Activated T-cell treated with anti-CD3 and anti-CD28 coated beads, Interleukin-2, amount 50 U/mL, for 4 hours (primary cell): ENCODE results near the gene CADM1. TPM values are rescaled to one million over a fixed set of nuclear protein-coding genes. Genes with fewer than 3 reads are reported as not detected.

Experiments
- ATAC-seq, 2 donors: fragments of 200-7000 bp; cut with Tn5 transposase; one replicate each; pipeline ENCODE4 v1.10.0; 2021
- DNase-seq: peaks from one replicate; pipeline ENCODE4 v3.0.0-alpha.2; 2020
- H3K27me3 Mint-ChIP-seq: one replicate; pipeline ENCODE4 v1.8.0; 2021; ENCODE audit warnings: low read depth, mixed read lengths
- H3K36me3 Mint-ChIP-seq: one replicate; pipeline ENCODE4 v1.8.0; 2022; ENCODE audit warnings: mixed read lengths; ENCODE audit not compliant: insufficient read depth
- H3K4me1 Mint-ChIP-seq: one replicate; pipeline ENCODE4 v1.8.0; 2021; ENCODE audit warnings: low read depth, mixed read lengths
- H3K4me3 Mint-ChIP-seq: one replicate; pipeline ENCODE4 v1.8.0; 2021; ENCODE audit warnings: mild to moderate bottlenecking, moderate library complexity, mixed read lengths
- H3K9me3 Mint-ChIP-seq: one replicate; pipeline ENCODE4 v1.8.0; 2021; ENCODE audit warnings: mixed read lengths
- total RNA-seq, 3 donors: library from RNA; stranded (reverse); gene quantifications; one replicate each; pipeline ENCODE4 v1.2.1, GENCODE V29; 2021

The CADM1 gene
- total RNA-seq, 3 donors from 2014 or later, result 0.63 to 1.7 (median 1.2) TPM

DNA sequence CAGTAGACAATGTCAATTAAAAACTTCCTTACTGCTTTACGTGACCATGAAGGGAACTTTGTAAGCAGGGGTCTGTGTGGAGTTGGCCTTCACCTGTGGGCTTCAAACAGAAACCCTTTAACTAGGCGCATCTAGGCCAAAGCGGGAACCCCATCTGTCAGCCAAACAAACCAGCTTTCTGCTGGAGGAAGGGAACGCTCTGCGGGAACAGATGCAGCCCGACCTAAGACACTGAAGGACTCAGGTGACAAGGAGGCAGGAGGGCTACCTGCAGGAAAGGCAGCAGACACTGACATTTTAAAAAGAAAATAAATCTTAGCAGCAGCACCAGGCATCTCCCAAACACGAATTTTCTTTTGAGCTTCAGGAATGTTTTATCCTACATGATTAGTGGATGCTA, 78.4 kb downstream of the CADM1 start:
- no peaks in the 10 kb centered on the region for H3K9me3 Mint-ChIP-seq
- DNase-seq, result no peak
- H3K27me3 Mint-ChIP-seq, result no peaks in the 10 kb centered on the region
- no peaks in the 10 kb centered on the region for H3K4me1 Mint-ChIP-seq
- H3K4me3 Mint-ChIP-seq, result no peak overlapping the region
- ATAC-seq, result no peak
- H3K36me3 Mint-ChIP-seq, result no peaks in the 10 kb centered on the region

- no peak for ATAC-seq
- H3K4me3 Mint-ChIP-seq, result no peak overlapping the region
These were observed 79.0 kb downstream of the CADM1 start for GRCh38 chr11:115425250-115425649.

DNA sequence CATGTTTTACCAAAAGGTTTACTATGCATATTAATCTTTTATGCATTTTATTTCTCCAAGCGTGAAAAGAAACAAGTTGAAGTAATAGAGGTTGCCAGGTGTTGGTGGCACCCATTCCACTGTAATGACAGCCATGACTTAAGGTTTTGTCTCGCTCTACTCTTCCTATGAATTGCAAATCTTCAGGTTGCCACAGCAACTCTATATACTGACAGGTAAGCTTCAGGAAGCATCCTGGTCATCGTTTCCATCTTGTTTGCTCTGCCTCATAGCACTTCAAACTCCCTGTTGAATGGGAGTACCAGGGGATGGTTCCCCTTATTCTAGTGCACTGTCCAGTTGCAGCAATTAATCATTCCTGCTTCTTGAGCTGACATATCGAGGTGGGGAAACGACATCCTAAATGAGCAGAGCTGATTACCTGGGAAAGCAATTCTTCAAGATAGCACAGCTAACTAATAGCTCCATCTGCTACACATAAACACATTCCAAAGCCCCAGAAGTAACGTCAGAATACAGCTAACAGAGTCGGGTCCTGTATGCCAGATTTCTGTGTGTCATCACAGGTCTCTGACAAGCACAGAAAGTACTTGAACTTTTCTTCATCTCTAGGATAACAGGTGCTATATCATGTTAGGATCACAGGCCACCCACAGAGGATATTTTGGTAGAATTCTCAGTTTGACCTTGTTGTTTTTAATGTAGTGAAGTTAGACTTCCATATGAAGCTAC, 80.3 kb downstream of the CADM1 start:
- Mint-ChIP-seq H3K36me3 (no peaks in the 10 kb centered on the region), H3K27me3 (no peaks in the 10 kb centered on the region), H3K4me3 (no peak overlapping the region), H3K4me1 (no peaks in the 10 kb centered on the region), H3K9me3 (no peaks in the 10 kb centered on the region)
- no peak for ATAC-seq
- DNase-seq, result no peak

More at GRCh38 chr11:115425250-115425649, 79.0 kb downstream of the CADM1 start:
- Mint-ChIP-seq H3K36me3 (no peaks in the 10 kb centered on the region), H3K27me3 (no peaks in the 10 kb centered on the region), H3K4me1 (no peaks in the 10 kb centered on the region), H3K9me3 (no peaks in the 10 kb centered on the region)
- DNase-seq, result no peak

GRCh38 chr11:115421992-115422689, 82.1 kb downstream of the CADM1 start:
- no peak for DNase-seq
- Mint-ChIP-seq H3K4me1 (no peaks in the 10 kb centered on the region), H3K4me3 (no peak overlapping the region), H3K9me3 (no peaks in the 10 kb centered on the region), H3K27me3 (no peaks in the 10 kb centered on the region), H3K36me3 (no peaks in the 10 kb centered on the region)
- ATAC-seq, result no peak

DNA sequence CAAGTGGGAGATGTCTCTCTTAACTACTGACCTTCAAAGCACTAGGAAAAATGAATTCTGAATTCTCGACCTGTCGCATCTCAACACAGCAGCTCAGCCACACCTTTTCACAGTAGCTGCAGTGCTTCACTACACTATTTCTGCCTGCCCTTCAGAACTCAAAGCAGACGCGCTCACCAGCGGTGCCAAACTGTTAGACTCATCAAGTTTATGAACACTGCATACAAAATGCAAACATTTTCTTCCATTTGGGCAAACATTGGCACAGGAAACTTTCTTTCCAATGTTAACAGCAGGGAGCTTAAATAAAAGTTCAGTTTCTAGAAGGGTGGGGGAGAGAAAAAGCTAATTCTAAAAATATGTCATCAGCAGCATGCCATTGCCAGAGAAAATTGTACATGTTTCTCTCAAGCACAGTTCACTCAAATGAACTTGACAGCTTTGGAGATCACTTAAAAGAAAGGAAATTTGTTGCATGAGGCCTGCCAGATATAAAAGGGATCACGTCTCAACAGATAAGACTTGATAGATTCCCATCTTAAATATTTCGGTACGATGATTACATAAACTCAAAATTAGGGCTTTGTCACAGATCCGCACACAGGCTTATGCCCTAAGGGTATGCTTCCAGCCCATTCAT, 82.7 kb downstream of the CADM1 start:
- Mint-ChIP-seq H3K4me1 (no peaks in the 10 kb centered on the region), H3K9me3 (no peaks in the 10 kb centered on the region), H3K4me3 (no peak overlapping the region), H3K27me3 (no peaks in the 10 kb centered on the region), H3K36me3 (no peaks in the 10 kb centered on the region)
- DNase-seq (no peak), ATAC-seq (no peak)

DNA sequence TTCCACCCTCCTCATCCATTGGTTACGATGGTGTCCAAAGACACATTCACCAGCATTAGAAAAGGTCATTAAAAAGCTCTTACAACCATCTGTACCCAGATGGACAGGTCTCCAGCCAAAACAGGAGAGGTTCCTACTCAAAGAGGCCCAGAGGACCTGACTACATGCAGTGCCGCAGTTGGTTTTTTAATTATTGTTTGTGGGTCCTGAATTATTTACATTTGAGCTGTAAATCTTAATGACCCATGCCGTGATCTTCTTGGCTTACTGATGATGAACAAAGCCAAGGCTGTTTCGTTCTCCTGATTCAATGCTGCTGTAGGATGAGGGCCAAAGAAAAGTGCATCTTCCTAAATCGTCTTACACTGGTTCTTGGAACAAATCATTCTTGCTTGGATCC, 83.7 kb downstream of the CADM1 start:
- Mint-ChIP-seq H3K4me3 (no peak overlapping the region), H3K9me3 (no peaks in the 10 kb centered on the region), H3K27me3 (peaks cover 1% of the 10 kb centered on the region), H3K36me3 (no peaks in the 10 kb centered on the region), H3K4me1 (no peaks in the 10 kb centered on the region)
- ATAC-seq (no peak), DNase-seq (no peak)

DNA sequence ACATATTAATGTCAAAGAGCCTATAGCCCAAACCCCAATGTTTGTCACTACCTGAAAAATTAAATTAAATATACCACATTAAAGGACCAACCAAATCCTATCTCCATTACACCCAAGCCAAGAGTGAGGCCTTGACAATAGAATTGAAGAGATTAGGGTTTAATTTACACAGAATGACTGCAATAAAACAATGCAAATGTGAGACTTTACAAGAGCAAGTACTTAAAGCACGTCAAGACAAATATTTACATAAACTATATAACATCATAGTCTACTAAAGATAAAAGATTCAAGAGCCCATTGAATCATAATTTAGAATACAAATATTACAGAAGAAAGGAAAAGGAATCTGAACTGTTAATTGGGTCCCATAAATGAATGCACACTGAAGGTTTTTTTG, 85.6 kb downstream of the CADM1 start:
- no peaks in the 10 kb centered on the region for H3K9me3 Mint-ChIP-seq

DNA sequence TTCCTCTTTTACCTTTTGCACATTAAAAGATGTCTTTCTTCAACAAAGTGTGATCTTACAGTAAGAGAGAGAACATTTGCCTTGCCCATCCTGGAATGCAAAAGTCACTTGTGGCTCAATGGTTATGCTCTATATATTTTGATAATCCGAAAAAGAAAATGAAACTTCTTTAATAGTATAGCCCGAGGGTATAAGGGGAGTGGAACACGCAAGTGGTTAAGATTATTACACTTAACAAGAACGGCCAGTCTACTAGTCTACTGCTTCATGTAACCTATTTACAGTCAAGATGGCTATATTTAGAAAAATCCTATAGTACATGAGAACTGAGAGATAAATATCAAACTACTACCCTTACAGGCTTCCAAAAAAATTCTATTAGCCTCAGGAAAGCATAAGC, 86.1 kb downstream of the CADM1 start:
- Mint-ChIP-seq H3K36me3 (no peaks in the 10 kb centered on the region), H3K9me3 (no peaks in the 10 kb centered on the region), H3K4me3 (no peak overlapping the region), H3K27me3 (peaks cover 3% of the 10 kb centered on the region), H3K4me1 (no peaks in the 10 kb centered on the region)
- no peak for ATAC-seq
- DNase-seq, result no peak

More for the DNA sequence above, 85.6 kb downstream of the CADM1 start:
- no peak overlapping the region for H3K4me3 Mint-ChIP-seq
- H3K36me3 Mint-ChIP-seq, result no peaks in the 10 kb centered on the region
- no peak for DNase-seq
- H3K27me3 Mint-ChIP-seq, result peaks cover 1% of the 10 kb centered on the region
- no peak for ATAC-seq
- no peaks in the 10 kb centered on the region for H3K4me1 Mint-ChIP-seq

DNA sequence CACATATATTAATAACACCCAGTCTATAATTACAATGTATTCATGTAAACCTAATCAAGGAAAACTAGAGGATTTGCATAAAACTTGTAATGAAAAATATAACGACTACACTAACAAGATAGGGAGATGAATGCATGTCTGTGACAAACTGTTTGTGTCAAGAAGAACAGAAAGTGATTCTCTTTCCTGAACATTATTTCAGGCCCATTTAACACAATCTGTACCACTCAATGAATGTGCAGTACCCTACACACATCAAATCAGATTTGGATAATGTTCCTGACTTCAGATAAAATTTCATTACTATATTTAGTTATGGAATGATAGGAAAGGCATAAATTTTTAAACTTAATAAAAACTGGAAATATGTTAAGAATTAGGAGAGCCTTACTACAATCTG, 93.1 kb downstream of the CADM1 start:
- ATAC-seq, result no peak

DNA sequence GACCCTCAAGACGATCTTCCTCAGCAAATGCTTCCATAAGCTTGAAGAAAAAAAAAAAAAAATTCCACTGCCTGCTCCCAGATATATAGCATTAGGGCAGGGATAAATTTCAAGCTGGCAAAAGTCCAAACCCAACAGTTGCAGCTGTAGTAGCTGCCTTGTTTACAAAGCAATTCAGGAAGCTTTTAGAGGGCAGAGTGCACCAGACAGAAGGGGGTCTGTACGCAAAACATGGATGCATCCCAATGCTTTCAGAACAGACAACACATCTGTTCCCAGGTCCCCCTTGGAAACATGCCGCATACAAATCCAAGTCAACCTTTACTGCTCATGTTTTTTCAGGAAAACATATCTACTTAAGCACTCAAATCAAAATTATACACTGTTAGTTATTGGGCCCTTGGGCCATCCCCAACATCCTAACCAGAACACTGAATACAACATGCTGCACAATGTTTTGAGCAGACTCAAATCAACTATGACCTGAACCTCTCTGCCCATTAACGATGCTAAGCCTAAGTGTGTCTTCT, 94.5 kb downstream of the CADM1 start:
- Mint-ChIP-seq H3K27me3 (peaks cover 2% of the 10 kb centered on the region), H3K9me3 (no peaks in the 10 kb centered on the region), H3K4me3 (no peak overlapping the region), H3K36me3 (no peaks in the 10 kb centered on the region), H3K4me1 (no peaks in the 10 kb centered on the region)
- DNase-seq, result no peak
- ATAC-seq, result no peak

More for the DNA sequence above, 93.1 kb downstream of the CADM1 start:
- no peaks in the 10 kb centered on the region for H3K4me1 Mint-ChIP-seq
- H3K9me3 Mint-ChIP-seq, result no peaks in the 10 kb centered on the region
- no peak for DNase-seq
- H3K27me3 Mint-ChIP-seq, result peaks cover 3% of the 10 kb centered on the region
- H3K36me3 Mint-ChIP-seq, result no peaks in the 10 kb centered on the region
- H3K4me3 Mint-ChIP-seq, result no peak overlapping the region

GRCh38 chr11:115409116-115409670, 95.0 kb downstream of the CADM1 start:
- ATAC-seq, result no peak
- no peak for DNase-seq
- Mint-ChIP-seq H3K4me1 (no peaks in the 10 kb centered on the region), H3K9me3 (no peaks in the 10 kb centered on the region), H3K36me3 (no peaks in the 10 kb centered on the region), H3K4me3 (no peak overlapping the region), H3K27me3 (peaks cover 2% of the 10 kb centered on the region)

GRCh38 chr11:115408036-115408921, 95.9 kb downstream of the CADM1 start:
- peaks cover under 1% of the 10 kb centered on the region for H3K27me3 Mint-ChIP-seq
- H3K36me3 Mint-ChIP-seq, result no peaks in the 10 kb centered on the region
- H3K9me3 Mint-ChIP-seq, result no peaks in the 10 kb centered on the region
- no peaks in the 10 kb centered on the region for H3K4me1 Mint-ChIP-seq
- DNase-seq (no peak), ATAC-seq (no peak)
- no peak overlapping the region for H3K4me3 Mint-ChIP-seq

DNA sequence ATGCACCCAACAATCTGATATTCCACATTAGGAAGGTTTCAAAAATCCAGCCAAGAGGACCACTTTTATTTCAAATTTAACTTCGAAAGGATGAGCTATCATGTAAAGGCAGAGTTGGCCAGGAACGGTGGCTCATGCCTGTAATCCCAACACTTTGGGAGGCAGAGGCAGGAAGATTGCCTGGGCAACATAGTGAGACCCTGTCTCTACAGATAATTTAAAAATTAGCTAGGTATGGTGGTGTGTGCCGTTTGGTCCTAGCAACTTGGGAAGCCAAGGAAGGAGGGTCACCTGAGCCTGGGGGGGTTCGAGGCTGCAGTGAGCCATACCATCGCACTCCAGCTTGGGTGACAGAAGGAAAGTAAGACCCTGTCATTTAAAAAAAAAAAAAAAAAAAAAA, 96.7 kb downstream of the CADM1 start:
- no peaks in the 10 kb centered on the region for H3K9me3 Mint-ChIP-seq
- ATAC-seq (no peak), DNase-seq (no peak)
- H3K4me3 Mint-ChIP-seq, result no peak overlapping the region
- no peaks in the 10 kb centered on the region for H3K36me3 Mint-ChIP-seq
- H3K27me3 Mint-ChIP-seq, result no peaks in the 10 kb centered on the region
- no peaks in the 10 kb centered on the region for H3K4me1 Mint-ChIP-seq

DNA sequence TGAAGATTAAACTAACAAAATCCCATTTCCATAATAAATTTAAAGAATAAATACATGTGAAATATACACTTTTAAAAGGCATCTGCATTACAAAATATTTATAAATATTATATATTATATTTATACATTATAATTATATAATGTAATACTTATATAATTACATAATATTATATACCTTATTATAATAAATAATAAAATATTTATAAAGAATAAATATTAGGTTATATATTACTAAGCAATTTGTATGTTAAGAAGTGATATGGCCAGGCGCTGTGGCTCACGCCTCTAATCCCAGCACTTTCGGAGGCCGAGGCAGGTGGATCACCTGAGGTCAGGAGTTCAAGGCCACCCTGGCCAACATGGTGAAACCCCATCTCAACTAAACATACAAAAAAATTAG, 97.8 kb downstream of the CADM1 start:
- Mint-ChIP-seq H3K36me3 (no peaks in the 10 kb centered on the region), H3K9me3 (no peaks in the 10 kb centered on the region), H3K4me1 (no peaks in the 10 kb centered on the region), H3K27me3 (no peaks in the 10 kb centered on the region), H3K4me3 (no peak overlapping the region)
- no peak for DNase-seq
- ATAC-seq, result no peak
